Astrocyte of the spinal cord (primary cell): ENCODE measurements around the gene IRF3.

ENCODE experiments used
- DNase-seq: peaks from one replicate; pipeline ENCODE4 v3.0.0; 2011; ENCODE audit warnings: low read depth, low spot score
- H3K4me3 ChIP-seq: 2 replicates; pipeline ENCODE4 v1.5.1; 2011; ENCODE audit warnings: low read depth, mild to moderate bottlenecking, low read length, moderate library complexity
- CTCF ChIP-seq: IDR thresholded peaks from 2 replicates; pipeline ENCODE4 v1.5.1; 2012; ENCODE audit warnings: low read depth, mild to moderate bottlenecking, low read length, inconsistent platforms
- in situ Hi-C: cut with HindIII; loops from 2 replicates; pipeline ENCODE4 v1.10.0; 2017; ENCODE audit warnings: low sequenced_read_pairs

IRF3 gene

GRCh38 chr19:49641688-49642491 is 23.8 kb downstream of the IRF3 start, which contains the start of gene SCAF1:
TSS of gene SCAF1 (plus strand) at chr19:49642209. CDS start at chr19:49645027, 2,818 bp downstream.
- no peak for TF ChIP-seq CTCF
- in situ Hi-C loops, result no loop called here
- peak; percentile 100 for DNase-seq
- peak within 1 kb of the TSS; percentile 95 for H3K4me3 ChIP-seq

GRCh38 chr19:49640113-49640898 is 25.4 kb downstream of the IRF3 start, which contains the start of gene RRAS:
TSS of gene RRAS (minus strand) at chr19:49640143. CDS start at chr19:49640098, 45 bp downstream.
- DNase-seq, result peak; percentile 100
- no peak for TF ChIP-seq CTCF
- H3K4me3 ChIP-seq, result peak within 1 kb of the TSS; percentile 77
- in situ Hi-C loops, result no loop called here

DNA sequence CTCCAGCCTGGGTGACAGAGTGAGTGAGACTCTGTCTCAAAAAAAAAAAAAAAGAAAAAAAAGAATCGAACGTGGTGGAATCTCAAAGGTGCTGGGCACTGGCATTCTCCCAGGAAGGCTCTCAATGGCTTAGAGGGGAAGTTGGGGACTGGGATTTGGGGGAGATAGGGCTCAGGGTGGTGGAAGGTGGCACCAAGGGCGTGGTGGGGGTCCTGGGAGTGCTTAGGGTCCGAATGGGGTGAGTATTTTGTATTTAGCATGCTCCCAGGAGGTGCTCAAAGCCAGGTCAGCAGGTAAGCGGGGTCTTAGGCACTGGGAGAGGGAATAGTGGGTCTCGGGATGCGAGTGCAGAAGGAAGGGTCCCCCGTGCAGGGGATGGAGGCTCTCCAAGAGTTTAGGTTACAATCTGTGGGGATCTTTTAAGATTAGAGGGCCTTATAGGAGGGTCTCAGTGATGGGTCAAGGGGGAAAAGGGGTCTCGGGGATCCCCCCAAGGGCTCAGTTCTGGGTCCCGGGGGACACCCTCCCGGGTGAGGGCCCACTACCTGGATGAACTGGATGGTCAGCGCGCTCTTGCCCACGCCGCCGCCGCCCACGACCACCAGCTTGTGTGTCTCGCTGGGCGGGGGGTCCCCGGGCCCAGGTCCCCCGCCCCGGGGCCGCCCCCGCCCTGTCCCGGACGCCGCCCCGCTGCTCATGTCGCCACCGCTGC is 26.1 kb downstream of the IRF3 start:
- TF ChIP-seq CTCF, result no peak
- H3K4me3 ChIP-seq, result peak overlapping the region; percentile 77
- no peak for DNase-seq
- in situ Hi-C loops, result no loop called here

GRCh38 chr19:49637821-49638738 is 27.6 kb downstream of the IRF3 start:
- peak; percentile 65 for DNase-seq
- in situ Hi-C loops, result no loop called here
- H3K4me3 ChIP-seq, result peak overlapping the region; percentile 77
- no peak for TF ChIP-seq CTCF

DNA sequence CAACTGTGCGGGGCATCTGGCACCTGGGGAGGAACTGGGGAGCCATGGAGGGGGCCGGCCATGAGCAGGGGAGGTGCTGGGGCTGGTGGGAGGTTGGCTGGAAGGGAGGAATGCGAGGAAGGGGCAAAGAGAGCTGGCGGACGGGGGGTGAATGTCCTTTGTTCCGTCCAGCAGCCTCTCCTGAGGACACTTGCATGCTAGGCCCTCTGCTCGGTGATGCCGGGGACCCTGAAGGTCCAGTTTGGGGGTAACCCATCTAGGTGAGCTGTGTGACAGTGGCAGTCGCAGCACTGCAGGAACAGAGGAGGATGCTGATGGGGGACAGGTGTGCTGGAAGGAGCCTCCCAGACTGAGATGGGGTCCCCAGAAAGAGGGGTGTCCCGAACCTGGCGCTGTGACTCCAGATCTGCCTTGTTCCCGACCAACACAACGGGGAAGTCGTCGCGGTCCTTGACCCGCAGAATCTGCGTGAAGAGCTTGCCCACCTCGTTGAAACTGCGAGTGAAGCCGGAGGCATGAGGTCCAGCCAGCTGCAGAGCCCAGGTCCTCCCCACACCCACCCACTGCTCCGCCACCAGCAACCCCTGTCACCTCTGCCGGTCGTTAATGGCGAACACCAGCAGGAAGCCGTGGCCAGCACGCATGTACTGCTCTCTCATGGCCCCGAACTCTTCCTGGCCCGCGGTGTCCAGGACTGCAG is 29.3 kb downstream of the IRF3 start:
- no peak for DNase-seq
- no peak for TF ChIP-seq CTCF
- no peak overlapping the region for H3K4me3 ChIP-seq
- in situ Hi-C loops, result no loop called here
